OCI-LY1 (cell line): Measurements from ENCODE around the gene TFEC.

Experiments used
- H2AFZ ChIP-seq: fragments of 200-600 bp; sonication (generic), shearing (Covaris generic); 2 replicates; pipeline ENCODE4 v1.6.0; 2014; ENCODE audit warnings: antibody characterized with exemption, mild to moderate bottlenecking, low read length
- H3F3A ChIP-seq: fragments of 200-600 bp; sonication (generic), shearing (Covaris generic); 2 replicates; pipeline ENCODE4 v1.6.0; 2014; ENCODE audit warnings: mild to moderate bottlenecking, antibody characterized with exemption, low read length, moderate library complexity; ENCODE audit not compliant: insufficient read depth
- H3K27ac ChIP-seq: fragments of 200-600 bp; sonication (generic); 2 replicates; pipeline ENCODE4 v1.5.1; 2014; ENCODE audit warnings: low read length, mixed run types, mild to moderate bottlenecking, low read depth; ENCODE audit not compliant: poor library complexity, severe bottlenecking
- H3K27me3 ChIP-seq: fragments of 200-600 bp; sonication (generic); 2 replicates; pipeline ENCODE4 v1.6.0; 2014; ENCODE audit warnings: antibody characterized with exemption, mild to moderate bottlenecking, low read length, moderate library complexity; ENCODE audit not compliant: insufficient read depth
- H3K36me3 ChIP-seq: fragments of 200-600 bp; sonication (generic); 2 replicates; pipeline ENCODE4 v1.6.1; 2014; ENCODE audit warnings: mild to moderate bottlenecking, antibody characterized with exemption, low read length, moderate library complexity, mixed read lengths; ENCODE audit not compliant: insufficient read depth
- H3K4me1 ChIP-seq: fragments of 200-600 bp; sonication (generic); 2 replicates; pipeline ENCODE4 v1.5.1; 2014; ENCODE audit warnings: mild to moderate bottlenecking, low read length, moderate library complexity; ENCODE audit not compliant: insufficient read depth, severe bottlenecking
- H3K4me2 ChIP-seq: fragments of 200-600 bp; sonication (generic), shearing (Covaris generic); 2 replicates; pipeline ENCODE4 v1.6.1; 2014; ENCODE audit warnings: low read length
- H3K4me3 ChIP-seq: fragments of 200-600 bp; sonication (generic); 2 replicates; pipeline ENCODE4 v1.5.1; 2014; ENCODE audit warnings: low read length, low read depth, mild to moderate bottlenecking, mixed read lengths; ENCODE audit not compliant: poor library complexity, severe bottlenecking
- H3K79me2 ChIP-seq: fragments of 200-600 bp; shearing (Covaris generic); 2 replicates; pipeline ENCODE4 v1.6.1; 2016; ENCODE audit warnings: mixed run types, low read length, mixed read lengths; ENCODE audit not compliant: insufficient read depth
- H3K9ac ChIP-seq: fragments of 200-600 bp; sonication (generic), shearing (Covaris generic); 2 replicates; pipeline ENCODE4 v1.6.1; 2014; ENCODE audit warnings: mild to moderate bottlenecking, low read length, mixed read lengths
- H3K9me2 ChIP-seq: fragments of 200-600 bp; sonication (generic), shearing (Covaris generic); 2 replicates; pipeline ENCODE4 v1.6.1; 2014; ENCODE audit warnings: low read depth, mild to moderate bottlenecking, low read length, mixed read lengths
- H3K9me3 ChIP-seq: fragments of 200-600 bp; shearing (Covaris generic); 2 replicates; pipeline ENCODE4 v1.6.1; 2014; ENCODE audit warnings: low read length, mixed read lengths
- H4K20me1 ChIP-seq: fragments of 200-600 bp; sonication (generic), shearing (Covaris generic); 2 replicates; pipeline ENCODE4 v1.6.0; 2016; ENCODE audit warnings: mild to moderate bottlenecking, low read length; ENCODE audit not compliant: insufficient read depth
- CTCF ChIP-seq: fragments of 200-600 bp; sonication (generic), shearing (Covaris generic); IDR thresholded peaks from 2 replicates; pipeline ENCODE4 v1.5.1; 2017; ENCODE audit warnings: mild to moderate bottlenecking, antibody characterized with exemption, low read length, moderate library complexity, mixed read lengths
- EZH2 ChIP-seq: fragments of 200-600 bp; sonication (generic), shearing (Covaris generic); IDR thresholded peaks from 2 replicates; pipeline ENCODE4 v1.8.0; 2017; ENCODE audit warnings: borderline replicate concordance, mixed run types, mild to moderate bottlenecking, antibody characterized with exemption, low read length, moderate library complexity, mixed read lengths

Gene TFEC

DNA sequence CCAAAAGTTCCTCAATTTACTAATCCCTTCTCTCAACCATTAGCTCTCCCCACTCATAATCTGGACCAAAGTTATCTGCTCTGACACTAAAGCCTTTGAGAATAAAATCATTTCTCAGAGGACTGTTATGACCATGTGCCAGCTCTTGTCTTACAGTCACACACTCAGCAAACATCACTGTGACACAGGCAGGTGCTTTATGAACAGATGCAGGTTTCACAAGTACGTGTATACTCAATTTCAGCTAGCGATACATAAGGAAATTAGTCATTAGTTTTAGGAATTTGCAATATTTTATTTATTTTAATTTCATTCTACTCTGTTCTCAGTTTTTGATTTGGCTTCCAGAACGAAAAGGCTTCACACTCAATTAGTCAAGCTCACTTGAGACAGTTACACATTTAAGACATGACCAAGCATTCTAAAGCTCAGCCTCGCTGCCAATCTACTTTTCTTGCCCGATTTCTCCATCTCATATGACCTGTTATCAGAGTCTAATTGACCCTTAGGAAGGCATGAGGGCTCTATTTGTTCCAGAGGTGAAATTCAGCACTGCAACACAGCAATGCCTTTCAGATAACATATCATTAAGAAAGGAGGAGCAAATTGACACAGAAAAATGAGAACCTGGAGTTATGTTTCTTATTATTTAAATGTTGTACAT, 76.8 kb downstream of the TFEC start:
- Histone ChIP-seq H3K36me3 (no peaks in the 10 kb centered on the region), H3K27me3 (no peaks in the 10 kb centered on the region), H3K9ac (no peak overlapping the region), H3K4me2 (no peak overlapping the region), H3K4me3 (no peak overlapping the region), H3K4me1 (no peaks in the 10 kb centered on the region), H3F3A (no peaks in the 10 kb centered on the region), H2AFZ (no peak overlapping the region), H3K9me2 (peaks cover 3% of the 10 kb centered on the region; the same call in 1 of the 2 replicates), H3K79me2 (no peaks in the 10 kb centered on the region), H3K9me3 (no peaks in the 10 kb centered on the region), H4K20me1 (no peaks in the 10 kb centered on the region), H3K27ac (no peak overlapping the region)
- TF ChIP-seq CTCF = no peak
- no peak for TF ChIP-seq EZH2

GRCh38 chr7:115952832-115953231, 77.7 kb downstream of the TFEC start:
- no peaks in the 10 kb centered on the region for H3K27me3 ChIP-seq
- no peaks in the 10 kb centered on the region for H3K4me1 ChIP-seq
- no peak overlapping the region for H3K4me2 ChIP-seq
- H3K27ac ChIP-seq = no peak overlapping the region
- no peaks in the 10 kb centered on the region for H3F3A ChIP-seq
- H3K9me2 ChIP-seq = peaks cover 3% of the 10 kb centered on the region; the same call in 1 of the 2 replicates
- H4K20me1 ChIP-seq = no peaks in the 10 kb centered on the region
- no peak overlapping the region for H3K9ac ChIP-seq
- no peak overlapping the region for H3K4me3 ChIP-seq
- no peaks in the 10 kb centered on the region for H3K9me3 ChIP-seq
- H2AFZ ChIP-seq = no peak overlapping the region
- H3K36me3 ChIP-seq = no peaks in the 10 kb centered on the region
- no peaks in the 10 kb centered on the region for H3K79me2 ChIP-seq
- TF ChIP-seq EZH2 = no peak
- no peak for TF ChIP-seq CTCF

- H3K9me3 ChIP-seq = no peaks in the 10 kb centered on the region
- peaks cover 3% of the 10 kb centered on the region; the same call in 1 of the 2 replicates for H3K9me2 ChIP-seq
- H3K4me3 ChIP-seq = no peak overlapping the region
- no peaks in the 10 kb centered on the region for H3F3A ChIP-seq
- H3K4me1 ChIP-seq = no peaks in the 10 kb centered on the region
- no peak for TF ChIP-seq CTCF
- no peak for TF ChIP-seq EZH2
- no peaks in the 10 kb centered on the region for H4K20me1 ChIP-seq
- H3K4me2 ChIP-seq = no peak overlapping the region
- no peak overlapping the region for H2AFZ ChIP-seq
- no peaks in the 10 kb centered on the region for H3K27me3 ChIP-seq
- no peak overlapping the region for H3K27ac ChIP-seq
- no peak overlapping the region for H3K9ac ChIP-seq
- no peaks in the 10 kb centered on the region for H3K36me3 ChIP-seq
- H3K79me2 ChIP-seq = no peaks in the 10 kb centered on the region
Observed at GRCh38 chr7:115951547-115951946, 79.0 kb downstream of the TFEC start.
